RPMI7951 (cell line): ENCODE results near the gene ACBD7. TPM values are rescaled to one million over a fixed set of nuclear protein-coding genes. Genes with fewer than 3 reads are reported as not detected.

Experiments used
- total RNA-seq: library from RNA; depleted of rRNA; stranded (reverse); fragments of >200 nt; shearing (Covaris generic); gene quantifications from 2 replicates; pipeline ENCODE4 v1.2.3, GENCODE V29; 2014; rRNA removed

Gene ACBD7
- total RNA-seq, 1 experiment from 2014 or later: 6.7 TPM

Other genes with a start within 250 kb of the ACBD7 start
- gene SUV39H2, start 209.9 kb downstream of the ACBD7 start, total RNA-seq: 37.9 and 48.5 TPM in 2 replicates
- 19.9 and 22.9 TPM in 2 replicates for gene DCLRE1C, start 134.7 kb downstream of the ACBD7 start, total RNA-seq
- 1.3 TPM in 1 of 2 replicates, not detected in the other for gene MEIG1, start 129.4 kb downstream of the ACBD7 start, total RNA-seq
- not detected in 2 replicates for gene OLAH, start 44.8 kb downstream of the ACBD7 start, total RNA-seq
- 17.1 and 20.5 TPM in 2 replicates for gene RPP38, start 8.6 kb upstream of the ACBD7 start, total RNA-seq
- gene NMT2, start 79.9 kb upstream of the ACBD7 start, total RNA-seq: 39.5 and 45.5 TPM in 2 replicates